Measurements from ENCODE around the gene SHISAL1. TPM values are rescaled to one million over a fixed set of nuclear protein-coding genes. Genes with fewer than 3 reads are reported as not detected.

SHISAL1 gene
- total and polyA plus RNA-seq, 11 donors, result 0.32 to 1.5 (median 0.85) TPM

- intact Hi-C loops (cut with DNase I), result no loop called here
- Histone ChIP-seq H3K9me3 (peaks cover 0 to 21% (median 0%) of the 10 kb centered on the region in 12 donors), H3K4me3 (no peak overlapping the region), H3K27me3 (no peaks in the 10 kb centered on the region), H3K4me1 (no peaks in the 10 kb centered on the region), H3K27ac (no peak overlapping the region), H3K36me3 (no peaks in the 10 kb centered on the region)
- DNase-seq (no peak), ATAC-seq (peak in 1 of 4 donors; percentile 25)
- TF ChIP-seq CTCF (IDR thresholded peaks at IDR 0.05), result no peak
- TF ChIP-seq POLR2A (IDR thresholded peaks at IDR 0.05), result no peak
- 85 to 94% (median 91%) methylated on average over 12 to 25 of the region's 25 CpGs for WGBS, 4 donors
Measured at GRCh38 chr22:44298406-44299091, 14.2 kb downstream of the SHISAL1 start.

GRCh38 chr22:44297470-44298061, 15.2 kb downstream of the SHISAL1 start:
- Histone ChIP-seq H3K4me1 (no peaks in the 10 kb centered on the region), H3K27me3 (no peaks in the 10 kb centered on the region), H3K36me3 (no peaks in the 10 kb centered on the region), H3K9me3 (peaks cover 0 to 21% (median 0%) of the 10 kb centered on the region in 12 donors), H3K27ac (no peak overlapping the region), H3K4me3 (no peak overlapping the region)
- intact Hi-C loops (cut with DNase I), result no loop called here
- DNase-seq (no peak), ATAC-seq (no peak)
- WGBS, 4 donors, result 82 to 86% (median 85%) methylated on average over 11 to 14 of the region's 14 CpGs
- TF ChIP-seq POLR2A (IDR thresholded peaks at IDR 0.05) (no peak), CTCF (IDR thresholded peaks at IDR 0.05) (no peak)

- intact Hi-C loops (cut with DNase I), result no loop called here
- no peak for DNase-seq
Measured at GRCh38 chr22:44295406-44295805, 17.3 kb downstream of the SHISAL1 start.

More at GRCh38 chr22:44295406-44295805, 17.3 kb downstream of the SHISAL1 start:
- no peak for ATAC-seq
- no peak overlapping the region for H3K4me3 ChIP-seq
- no peaks in the 10 kb centered on the region for H3K27me3 ChIP-seq
- H3K9me3 ChIP-seq, result peaks cover 0 to 21% (median 0%) of the 10 kb centered on the region in 12 donors
- H3K27ac ChIP-seq, result no peak overlapping the region
- 76 to 84% (median 81%) methylated on average over 3 of the region's 3 CpGs for WGBS, 4 donors
- no peaks in the 10 kb centered on the region for H3K4me1 ChIP-seq
- no peak for TF ChIP-seq CTCF (IDR thresholded peaks at IDR 0.05)
- TF ChIP-seq POLR2A (IDR thresholded peaks at IDR 0.05), result no peak
- H3K36me3 ChIP-seq, result no peaks in the 10 kb centered on the region
